HG03108 (cell line): ENCODE results near the gene ETHE1.
"Not testable (repeated sequence)": the region's sequence is repeated elsewhere in the genome, so short reads cannot be mapped to it uniquely, and the experiment has no call there.

ENCODE experiments used
- ATAC-seq: cut with Tn5 transposase; IDR thresholded peaks from one replicate; pipeline ENCODE4 v1.9.1; 2021; ENCODE audit warnings: moderate library complexity; ENCODE audit not compliant: unreplicated experiment

ETHE1 gene

DNA sequence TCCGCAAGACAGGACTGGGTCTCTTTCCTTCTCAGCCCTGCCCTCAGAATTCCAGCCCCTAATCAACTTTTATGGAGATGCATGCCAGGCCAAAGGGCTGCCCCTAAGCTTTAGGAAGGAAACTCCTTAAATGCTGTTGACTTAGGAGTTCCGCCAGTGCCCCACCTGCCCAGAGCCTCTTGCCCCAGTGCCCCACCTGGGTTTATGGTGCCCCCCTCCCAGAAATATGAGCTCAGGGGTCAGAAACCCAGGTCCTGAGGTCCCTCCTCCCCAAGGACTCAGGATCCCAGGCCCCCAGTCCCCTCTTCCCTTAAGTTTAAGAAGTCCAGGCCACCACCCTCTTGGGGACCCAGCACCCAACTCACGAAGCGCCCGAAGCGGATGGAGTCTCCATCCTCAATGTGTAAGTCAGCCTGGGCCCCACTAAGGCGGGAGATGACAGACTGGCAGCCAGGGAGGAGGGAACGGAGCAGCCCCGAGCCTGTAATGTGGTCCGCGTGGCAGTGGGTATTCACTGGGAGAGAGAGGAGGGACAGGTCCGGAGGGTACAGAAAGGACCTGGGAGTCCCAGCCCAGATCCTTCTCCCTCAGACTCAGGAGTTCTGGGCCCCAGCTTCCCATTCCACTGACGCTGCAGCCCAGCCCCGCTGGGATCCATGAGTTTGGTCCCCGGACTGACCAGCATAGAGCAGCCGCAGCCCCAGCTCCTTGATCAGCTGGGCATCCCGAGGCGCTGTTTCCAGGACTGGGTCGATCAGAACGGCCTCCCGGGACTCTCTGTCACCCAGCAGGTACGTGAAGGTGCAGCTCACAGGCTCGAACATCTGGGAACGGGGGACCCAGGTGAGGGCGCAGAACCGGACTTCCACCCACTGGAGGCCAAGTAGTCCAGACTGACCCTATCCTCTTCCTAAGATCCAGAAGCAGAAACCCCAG lies 897 bp downstream of the ETHE1 start:
- no peak for ATAC-seq

- peak; percentile 48 for ATAC-seq
These were observed 1.8 kb downstream of the ETHE1 start for GRCh38 chr19:43524922-43525835.

- ATAC-seq = not testable (repeated sequence)
These were observed 3.3 kb downstream of the ETHE1 start for GRCh38 chr19:43523696-43524095.

GRCh38 chr19:43522929-43523328 lies 4.1 kb downstream of the ETHE1 start:
- ATAC-seq = no peak

DNA sequence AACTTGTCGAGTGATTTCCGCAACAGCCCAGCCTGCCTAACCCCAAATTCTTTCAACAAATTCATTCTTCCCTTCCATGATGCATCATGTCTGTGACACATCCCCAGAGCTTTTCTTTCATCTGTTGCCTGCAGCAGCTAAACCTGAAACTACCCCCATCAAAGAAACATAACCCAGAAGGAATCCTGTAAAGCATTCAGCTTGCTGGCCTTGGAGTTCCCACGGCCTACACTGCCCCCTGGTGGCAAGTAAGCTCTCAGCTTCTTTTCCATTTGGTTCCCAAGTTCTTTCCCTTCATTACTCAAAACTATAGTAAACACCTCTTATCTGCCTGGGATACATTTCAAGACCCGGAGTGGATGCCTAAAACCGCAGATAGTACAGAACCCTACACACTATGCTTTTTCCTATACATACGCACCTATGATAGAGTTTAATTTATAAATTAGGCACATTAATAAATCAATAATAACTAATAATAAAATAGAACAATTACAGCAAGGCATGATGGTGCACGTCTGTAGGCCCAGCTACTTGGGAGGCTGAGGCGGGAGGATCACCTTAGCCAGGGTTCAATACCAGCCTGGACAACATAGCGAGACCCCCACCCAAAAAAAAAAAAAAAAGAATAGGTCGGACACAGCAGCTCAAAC lies 7.4 kb downstream of the ETHE1 start:
- ATAC-seq = no peak

DNA sequence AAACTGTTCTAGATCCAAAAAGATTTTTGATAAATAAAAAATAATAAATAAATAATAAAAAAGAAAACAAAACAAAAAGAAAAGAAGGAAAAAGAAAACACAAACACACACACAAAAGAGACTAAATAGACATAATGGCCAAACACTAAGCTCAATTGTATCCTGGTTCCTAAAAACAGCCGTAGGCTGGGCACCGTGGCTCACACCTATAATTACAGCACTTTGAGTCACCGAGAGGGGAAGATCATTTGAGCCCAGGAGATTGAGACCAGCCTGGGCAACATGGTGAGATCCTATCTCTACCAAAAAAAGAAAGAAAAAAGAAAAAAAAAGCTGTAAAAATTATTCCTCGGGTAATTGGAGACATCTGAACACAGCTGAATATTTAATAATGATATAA lies 8.9 kb downstream of the ETHE1 start:
- ATAC-seq = no peak

GRCh38 chr19:43512399-43512798 lies 14.6 kb downstream of the ETHE1 start:
- ATAC-seq = not testable (repeated sequence)

DNA sequence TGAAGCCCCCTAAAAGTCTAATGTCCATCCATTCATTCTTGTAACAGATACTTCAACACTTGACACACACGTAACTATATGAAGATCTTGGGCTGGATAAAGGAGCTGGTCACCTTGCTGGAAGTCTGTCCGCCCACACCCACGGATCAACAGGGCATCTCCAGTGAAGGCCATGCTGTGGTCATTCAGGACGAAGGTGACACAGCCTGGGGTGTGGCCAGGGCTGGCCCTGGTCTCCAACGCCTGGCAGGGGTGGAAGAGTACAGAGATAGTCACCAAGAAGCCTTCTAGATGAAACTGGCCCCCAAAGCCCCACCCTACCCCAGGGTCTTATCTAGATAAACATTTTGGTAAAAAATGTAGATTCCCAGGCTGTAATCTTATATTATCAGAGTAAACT lies 15.7 kb downstream of the ETHE1 start:
- no peak for ATAC-seq

- no peak for ATAC-seq
These were observed 16.3 kb downstream of the ETHE1 start for GRCh38 chr19:43510713-43511112.

DNA sequence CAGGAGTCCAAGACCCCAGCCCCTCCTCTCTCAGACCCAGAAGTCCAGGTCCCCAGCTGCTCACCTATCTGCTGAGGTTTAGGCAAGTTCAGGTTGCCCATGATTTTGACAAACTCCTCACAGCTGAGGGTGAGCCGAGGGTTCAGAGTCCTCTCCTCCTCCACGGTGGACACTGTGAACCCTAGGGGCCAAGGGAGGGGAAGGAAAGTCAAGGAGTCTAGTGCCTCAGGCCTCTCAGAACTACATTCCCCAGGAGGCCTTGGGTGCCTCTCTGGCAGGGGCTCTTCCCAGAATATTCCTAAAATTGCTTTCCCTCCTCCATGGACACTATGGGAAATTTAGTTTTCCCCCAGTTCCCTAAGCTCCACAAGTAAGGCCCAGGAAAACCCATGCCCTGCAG lies 19.1 kb downstream of the ETHE1 start:
- ATAC-seq = no peak

- no peak for ATAC-seq
These were observed 20.4 kb downstream of the ETHE1 start for GRCh38 chr19:43506629-43507028.

- ATAC-seq = no peak
These were observed 21.1 kb downstream of the ETHE1 start for GRCh38 chr19:43505941-43506340.

DNA sequence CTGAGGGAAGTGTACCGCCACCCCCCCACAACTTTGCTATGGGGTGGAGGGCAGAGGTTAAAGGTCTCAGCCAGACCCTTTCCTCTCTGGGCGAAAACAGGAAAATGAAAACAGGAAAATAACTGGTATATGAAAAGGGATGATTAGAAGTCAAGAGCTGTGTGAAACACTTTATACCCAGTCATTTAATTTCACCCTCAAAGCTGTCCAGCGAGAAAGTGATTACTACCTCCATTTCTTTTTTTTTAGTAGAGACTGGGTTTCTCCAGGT lies 21.9 kb downstream of the ETHE1 start:
- ATAC-seq = no peak

- peak; percentile 10 for ATAC-seq
These were observed 22.4 kb downstream of the ETHE1 start, which contains the start of gene PHLDB3 for GRCh38 chr19:43504426-43505185. Gene PHLDB3, minus strand, starts transcription at chr19:43504746. Its CDS starts 628 bp downstream, at chr19:43504118.

- ATAC-seq = peak; percentile 83
These were observed 23.2 kb downstream of the ETHE1 start for GRCh38 chr19:43503501-43504425.

GRCh38 chr19:43502419-43502976 lies 24.5 kb downstream of the ETHE1 start:
- ATAC-seq = no peak

- no peak for ATAC-seq
These were observed 25.2 kb downstream of the ETHE1 start for GRCh38 chr19:43501661-43502418.

DNA sequence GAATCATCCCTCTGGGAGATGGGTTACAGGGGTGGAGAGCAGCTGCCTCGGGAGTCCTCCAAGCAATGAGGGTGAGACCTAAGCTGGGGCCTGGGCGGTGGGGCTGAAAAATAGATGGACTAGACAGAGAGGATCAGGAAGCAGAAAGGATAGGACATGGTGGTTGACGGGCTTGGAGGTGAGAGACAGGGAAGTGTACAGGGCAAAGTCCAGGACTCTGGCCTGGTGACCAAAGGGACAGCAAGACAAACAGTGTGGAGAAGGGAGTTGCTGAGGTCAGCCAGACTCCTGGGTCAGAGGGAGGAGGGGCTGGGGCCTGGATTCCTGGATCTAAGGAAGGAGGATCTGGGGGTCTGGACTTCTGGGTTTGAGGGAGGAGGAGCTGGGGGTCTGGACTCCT lies 28.0 kb downstream of the ETHE1 start:
- no peak for ATAC-seq
